GM12892 (cell line): Measurements from ENCODE around the gene SLC4A11.

Experiments
- POLR2A ChIP-seq: IDR thresholded peaks from 2 replicates; pipeline ENCODE4 v1.6.1; 2011; ENCODE audit warnings: low read depth, low read length, control low read depth
- TAF1 ChIP-seq: IDR thresholded peaks from 2 replicates; pipeline ENCODE4 v1.6.1; 2011; ENCODE audit warnings: low read depth, mild to moderate bottlenecking, control low read depth, low read length, borderline replicate concordance

GRCh38 chr20:3213226-3213625 lies 25.8 kb downstream of the SLC4A11 start:
- TF ChIP-seq TAF1 = no peak
- no peak for TF ChIP-seq POLR2A
